Measurements from ENCODE around the gene ARGLU1.

The ARGLU1 gene

GRCh38 chr13:106506286-106506685, 61.7 kb downstream of the ARGLU1 start:
- in situ Hi-C loops (cut with HindIII; ENCODE audit: low sequenced_read_pairs), result loop anchor here (25.0 kb wide), 1 partner anchor 419 kb away; no protein-coding TSS in a partner anchor

- in situ Hi-C loops (cut with HindIII; ENCODE audit: low sequenced_read_pairs), result loop anchor here (25.0 kb wide), 1 partner anchor 418 kb away; no protein-coding TSS in a partner anchor
Measured at GRCh38 chr13:106505732-106506131, 62.2 kb downstream of the ARGLU1 start.

GRCh38 chr13:106505295-106505694, 62.6 kb downstream of the ARGLU1 start:
- in situ Hi-C loops (cut with HindIII; ENCODE audit: low sequenced_read_pairs), result loop anchor here (25.0 kb wide), 1 partner anchor 418 kb away; no protein-coding TSS in a partner anchor

- in situ Hi-C loops (cut with HindIII; ENCODE audit: low sequenced_read_pairs), result loop anchor here (25.0 kb wide), 1 partner anchor 417 kb away; no protein-coding TSS in a partner anchor
Measured at GRCh38 chr13:106503730-106504453, 64.0 kb downstream of the ARGLU1 start.

- in situ Hi-C loops (cut with HindIII; ENCODE audit: low sequenced_read_pairs), result loop anchor here (25.0 kb wide), 1 partner anchor 416 kb away; no protein-coding TSS in a partner anchor
Measured at GRCh38 chr13:106503272-106503671, 64.7 kb downstream of the ARGLU1 start.

- in situ Hi-C loops (cut with HindIII; ENCODE audit: low sequenced_read_pairs), result loop anchor here (25.0 kb wide), 1 partner anchor 413 kb away; no protein-coding TSS in a partner anchor
Measured at GRCh38 chr13:106500445-106500844, 67.5 kb downstream of the ARGLU1 start.

- in situ Hi-C loops (cut with HindIII; ENCODE audit: low sequenced_read_pairs), result loop anchor here (5.0 to 25.0 kb wide), 2 partner anchors 98 to 413 kb away; no protein-coding TSS in a partner anchor
Measured at GRCh38 chr13:106499896-106500295, 68.0 kb downstream of the ARGLU1 start.

GRCh38 chr13:106499113-106499512, 68.8 kb downstream of the ARGLU1 start:
- in situ Hi-C loops (cut with HindIII; ENCODE audit: low sequenced_read_pairs), result loop anchor here (5.0 kb wide), 1 partner anchor 97 kb away; no protein-coding TSS in a partner anchor

GRCh38 chr13:106498571-106498970, 69.4 kb downstream of the ARGLU1 start:
- in situ Hi-C loops (cut with HindIII; ENCODE audit: low sequenced_read_pairs), result loop anchor here (5.0 kb wide), 1 partner anchor 96 kb away; no protein-coding TSS in a partner anchor

GRCh38 chr13:106498158-106498557, 69.8 kb downstream of the ARGLU1 start:
- in situ Hi-C loops (cut with HindIII; ENCODE audit: low sequenced_read_pairs), result loop anchor here (5.0 kb wide), 1 partner anchor 96 kb away; no protein-coding TSS in a partner anchor

- in situ Hi-C loops (cut with HindIII; ENCODE audit: low sequenced_read_pairs), result loop anchor here (5.0 kb wide), 1 partner anchor 95 kb away; no protein-coding TSS in a partner anchor
Measured at GRCh38 chr13:106497079-106497478, 70.9 kb downstream of the ARGLU1 start.

- in situ Hi-C loops (cut with HindIII; ENCODE audit: low sequenced_read_pairs), result loop anchor here (5.0 kb wide), 1 partner anchor 94 kb away; no protein-coding TSS in a partner anchor
Measured at GRCh38 chr13:106496072-106496997, 71.6 kb downstream of the ARGLU1 start.

GRCh38 chr13:106494936-106495335, 73.0 kb downstream of the ARGLU1 start:
- in situ Hi-C loops (cut with HindIII; ENCODE audit: low sequenced_read_pairs), result loop anchor here (5.0 kb wide), 1 partner anchor 93 kb away; no protein-coding TSS in a partner anchor

GRCh38 chr13:106494506-106494905, 73.4 kb downstream of the ARGLU1 start:
- in situ Hi-C loops (cut with HindIII; ENCODE audit: low sequenced_read_pairs), result no loop called here

- in situ Hi-C loops (cut with HindIII; ENCODE audit: low sequenced_read_pairs), result no loop called here
Measured at GRCh38 chr13:106493533-106494220, 74.3 kb downstream of the ARGLU1 start.

GRCh38 chr13:106492588-106493475, 75.1 kb downstream of the ARGLU1 start:
- in situ Hi-C loops (cut with HindIII; ENCODE audit: low sequenced_read_pairs), result no loop called here

- in situ Hi-C loops (cut with HindIII; ENCODE audit: low sequenced_read_pairs), result no loop called here
Measured at GRCh38 chr13:106491928-106492587, 75.9 kb downstream of the ARGLU1 start.
